COLO668 (cell line): Measurements from ENCODE around the gene KDM4C.
"Not testable (repeated sequence)": the region's sequence is repeated elsewhere in the genome, so short reads cannot be mapped to it uniquely, and the experiment has no call there.

ENCODE experiments used
- DNase-seq: peaks from one replicate; lab custom pipeline; 2025; ENCODE audit not compliant: unreplicated experiment; lab: John Stamatoyannopoulos, UW

KDM4C gene

DNA sequence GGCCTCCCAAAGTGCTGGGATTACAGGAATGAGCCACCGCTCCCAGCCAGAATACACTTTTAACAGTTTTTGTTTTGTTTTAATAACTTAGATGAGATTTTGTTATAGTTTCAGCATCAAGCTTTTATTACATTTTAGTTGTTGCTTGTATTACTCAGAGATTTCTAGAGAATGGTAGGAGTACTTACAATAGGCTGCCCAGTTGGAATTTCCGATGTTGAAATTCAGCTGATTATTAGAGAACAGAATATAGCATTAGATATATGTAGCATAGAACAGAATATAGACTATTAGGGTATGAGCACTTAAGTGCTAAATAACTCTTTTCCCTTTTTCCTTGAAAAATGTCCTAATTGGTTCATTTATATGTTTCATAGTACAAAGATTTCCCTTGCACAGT lies 6.2 kb downstream of the KDM4C start:
- DNase-seq: no peak

DNA sequence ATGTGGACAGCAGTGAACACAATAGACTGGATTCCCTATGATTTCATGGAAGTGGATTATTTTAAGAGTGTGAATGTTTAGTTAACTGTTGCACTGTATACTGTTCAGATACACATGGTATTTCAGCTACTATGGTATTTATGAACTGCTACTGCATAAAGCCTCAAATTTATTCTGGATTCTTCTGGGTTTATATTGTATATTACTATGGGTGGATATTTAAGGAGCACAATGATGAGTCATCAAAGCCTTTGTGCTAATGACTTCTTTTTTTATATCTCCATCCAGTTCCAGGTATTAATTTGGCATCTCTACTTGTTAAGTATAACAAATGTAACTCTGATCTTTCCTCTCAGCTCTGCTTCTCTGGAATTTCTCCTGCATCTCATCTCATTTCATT lies 6.8 kb downstream of the KDM4C start:
- DNase-seq: no peak

DNA sequence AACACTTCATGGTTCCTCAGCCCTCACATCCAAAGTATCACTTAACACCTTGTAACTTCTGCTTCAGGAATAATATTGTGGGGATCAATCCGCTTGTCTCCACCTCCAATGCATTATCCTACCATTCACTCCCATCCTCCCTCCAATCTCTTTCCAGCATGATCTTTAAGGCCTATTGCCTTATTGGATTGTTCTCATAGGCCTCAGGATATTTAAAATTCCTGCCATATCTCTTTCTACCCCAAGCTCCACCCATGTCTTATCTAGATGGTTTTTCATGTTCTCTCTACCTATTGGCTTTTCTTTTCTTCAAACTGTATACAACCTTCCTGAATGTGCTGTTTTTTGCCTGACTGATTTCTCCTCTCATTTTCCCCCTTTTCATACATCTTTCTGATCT lies 7.2 kb downstream of the KDM4C start:
- no peak for DNase-seq

DNA sequence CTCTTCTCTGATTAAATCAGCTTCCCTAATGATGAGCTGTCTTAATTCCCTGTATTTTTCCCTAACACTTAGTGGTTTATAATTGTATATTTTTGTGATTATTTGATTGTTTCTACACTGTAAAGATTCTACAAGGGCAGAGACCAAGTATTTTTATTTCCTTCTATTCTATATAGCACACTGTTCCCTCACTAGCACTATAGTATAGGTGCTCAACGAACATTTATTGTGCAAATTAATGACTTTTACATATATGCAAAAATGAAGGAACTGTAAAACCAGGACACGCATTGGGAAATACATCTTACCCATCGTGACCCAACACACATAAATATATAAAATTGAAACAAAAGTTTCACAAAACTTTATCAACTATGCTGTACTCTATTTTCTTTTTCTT lies 7.6 kb downstream of the KDM4C start:
- DNase-seq: no peak

DNA sequence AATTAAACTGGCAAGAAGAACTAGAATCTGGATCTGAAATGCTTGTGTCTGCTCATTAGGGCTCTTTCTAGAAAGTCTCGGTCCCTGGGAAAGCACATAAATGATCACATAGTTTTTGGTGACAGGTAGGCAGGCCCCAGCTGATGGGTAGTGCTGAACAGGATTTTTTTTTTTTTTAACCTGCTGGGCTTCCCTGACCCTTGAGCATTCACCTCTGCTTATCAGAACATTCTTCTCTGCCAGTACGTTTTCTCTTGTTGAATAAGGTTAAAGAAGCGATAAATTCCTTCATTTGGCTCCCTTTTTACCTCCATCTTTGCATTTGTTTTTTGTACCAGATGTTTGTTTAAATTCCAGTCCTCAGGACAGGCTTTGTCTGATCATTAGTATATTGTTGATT lies 8.8 kb downstream of the KDM4C start:
- no peak for DNase-seq

DNA sequence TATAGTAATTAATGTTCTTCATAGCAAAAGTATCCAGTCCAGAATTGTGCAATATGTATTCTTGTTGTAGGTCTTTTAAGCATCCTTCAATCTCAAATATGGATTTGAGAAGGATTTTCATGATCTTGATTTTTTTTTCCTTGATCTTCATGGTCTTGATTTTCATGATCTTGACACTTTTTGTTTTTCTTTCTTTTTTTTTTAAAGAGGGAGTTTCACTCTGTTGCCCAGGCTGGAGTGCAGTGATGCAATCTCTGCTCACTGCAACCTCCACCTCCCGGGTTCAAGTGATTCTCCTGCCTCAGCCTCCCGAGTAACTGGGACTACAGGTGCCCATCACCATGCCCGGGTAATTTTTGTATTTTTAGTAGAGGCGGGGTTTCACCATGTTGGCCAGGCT lies 10.8 kb downstream of the KDM4C start:
- DNase-seq: not testable (repeated sequence)

DNA sequence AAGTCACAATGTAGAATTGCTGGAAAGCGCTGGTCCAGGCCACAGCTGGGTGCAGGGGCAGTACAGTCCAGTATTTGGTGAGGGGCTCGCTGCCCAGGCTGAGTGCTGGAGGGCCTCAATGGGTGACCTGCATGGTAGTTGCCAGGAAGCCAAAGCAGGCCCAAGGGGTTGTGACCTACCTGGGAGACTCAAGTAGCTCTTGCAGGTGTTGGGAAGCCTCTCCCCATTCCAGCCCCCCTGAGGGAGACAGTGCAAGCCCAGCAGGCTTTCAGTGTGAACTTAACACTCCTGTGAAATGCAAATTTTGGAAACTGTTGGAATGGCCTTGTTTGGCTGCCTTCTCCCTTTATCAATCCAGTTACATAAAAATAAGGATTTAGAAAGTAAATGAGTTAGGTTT lies 13.9 kb downstream of the KDM4C start:
- DNase-seq: no peak

DNA sequence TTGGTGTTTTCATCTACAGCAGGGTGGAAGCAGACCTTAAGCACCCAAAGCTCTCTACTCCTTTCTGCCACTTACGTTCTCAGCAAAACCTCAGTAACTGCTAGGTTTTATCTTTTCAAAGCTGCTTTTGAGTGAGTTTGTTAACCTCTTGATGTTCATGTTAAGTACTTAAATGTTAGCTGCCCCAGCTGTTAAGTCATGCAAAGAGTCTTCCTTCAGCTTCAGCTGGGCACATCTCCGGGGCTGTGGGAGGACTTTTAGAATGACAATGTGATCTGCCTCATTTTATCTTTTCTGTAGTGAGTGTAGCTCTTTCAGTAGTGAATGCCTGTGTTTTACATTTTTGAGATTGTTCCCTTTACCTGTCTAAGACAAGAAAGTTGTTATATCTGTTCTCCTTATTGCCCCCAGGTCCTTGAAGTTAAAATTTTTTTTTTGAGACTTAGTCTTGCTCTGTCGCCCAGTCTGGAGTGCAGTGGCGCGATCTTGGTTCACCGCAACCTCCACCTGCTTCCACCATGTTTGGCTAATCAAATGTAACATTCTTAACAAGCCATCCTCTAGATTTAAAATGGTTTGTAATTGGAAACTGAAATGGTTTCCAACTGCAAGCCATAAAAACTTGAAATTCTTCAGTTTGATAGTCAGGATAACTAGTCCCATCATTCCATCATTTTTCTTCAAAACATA lies 19.6 kb downstream of the KDM4C start:
- no peak for DNase-seq

DNA sequence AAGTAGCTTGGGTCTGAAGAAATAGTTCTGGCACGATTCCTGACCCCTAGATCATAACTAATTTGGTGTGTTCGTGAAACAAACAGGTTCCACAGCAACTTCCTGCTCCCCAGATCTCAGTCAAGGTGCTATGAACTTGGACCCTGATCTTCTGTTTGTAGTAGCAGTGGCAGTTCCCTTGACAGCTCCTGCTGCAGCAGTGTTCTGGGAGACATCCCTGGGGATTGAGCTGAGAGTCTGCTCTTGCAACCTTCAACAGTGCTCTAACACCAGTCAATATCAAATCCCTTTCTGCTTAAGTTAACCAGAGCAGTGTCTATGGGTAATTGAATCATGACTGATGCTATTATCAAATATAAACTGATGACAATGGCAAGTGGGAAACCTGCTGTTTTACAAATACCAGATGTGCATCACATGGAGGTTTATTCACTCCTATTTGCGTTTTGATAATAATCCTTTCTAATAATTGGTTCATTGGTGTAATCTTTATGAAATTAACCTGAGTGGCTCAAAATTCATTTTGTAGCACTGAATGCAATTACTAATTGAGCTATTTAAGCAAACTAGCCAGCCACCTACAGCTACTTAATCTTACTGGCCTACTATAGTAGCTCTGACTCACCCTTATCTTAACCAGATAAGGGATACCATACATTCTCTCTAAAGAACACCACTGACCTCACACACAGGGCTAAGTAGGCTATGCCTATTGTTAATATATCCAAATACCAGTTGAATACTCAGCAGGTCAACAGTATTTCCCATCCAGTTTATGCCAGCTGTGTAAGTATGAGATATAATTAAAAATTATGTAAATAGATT lies 21.9 kb downstream of the KDM4C start:
- DNase-seq: no peak

DNA sequence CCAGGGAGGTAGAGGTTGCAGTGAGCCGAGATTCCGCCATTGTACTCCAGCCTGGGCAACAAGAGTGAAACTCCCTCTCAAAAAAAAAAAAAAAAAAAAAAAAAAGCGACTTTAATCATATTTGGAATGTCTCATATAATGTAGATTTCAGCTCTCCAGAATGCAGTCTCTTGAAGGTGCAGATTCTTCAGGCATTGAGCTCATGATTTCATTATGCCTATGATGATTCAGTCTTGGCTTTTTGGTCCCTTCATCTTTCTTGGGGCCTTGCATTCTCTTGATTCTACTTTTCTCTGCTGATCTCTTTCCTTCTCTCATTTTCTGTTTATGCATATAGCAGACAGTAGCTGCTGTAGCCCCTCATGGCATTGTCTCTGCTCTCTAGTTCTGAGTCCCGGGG lies 22.9 kb downstream of the KDM4C start:
- DNase-seq: no peak

DNA sequence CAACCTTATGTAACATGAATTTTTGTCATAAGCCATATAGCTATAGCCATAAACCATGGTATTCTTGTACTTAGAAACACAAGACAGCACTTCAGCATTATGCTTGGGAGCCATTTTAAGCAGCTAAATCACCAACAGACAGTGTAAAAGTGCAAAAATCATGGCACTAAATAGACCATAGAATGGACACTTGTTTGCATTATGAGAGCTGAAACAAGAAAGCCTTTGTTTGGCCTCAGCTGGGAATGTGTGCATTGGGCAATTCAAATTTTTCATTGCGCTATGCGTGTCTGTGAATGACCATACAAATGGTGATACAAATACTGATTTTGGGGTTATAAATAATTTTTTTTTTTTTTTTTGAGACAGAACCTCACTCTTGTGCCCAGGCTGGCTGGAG lies 23.7 kb downstream of the KDM4C start:
- no peak for DNase-seq

DNA sequence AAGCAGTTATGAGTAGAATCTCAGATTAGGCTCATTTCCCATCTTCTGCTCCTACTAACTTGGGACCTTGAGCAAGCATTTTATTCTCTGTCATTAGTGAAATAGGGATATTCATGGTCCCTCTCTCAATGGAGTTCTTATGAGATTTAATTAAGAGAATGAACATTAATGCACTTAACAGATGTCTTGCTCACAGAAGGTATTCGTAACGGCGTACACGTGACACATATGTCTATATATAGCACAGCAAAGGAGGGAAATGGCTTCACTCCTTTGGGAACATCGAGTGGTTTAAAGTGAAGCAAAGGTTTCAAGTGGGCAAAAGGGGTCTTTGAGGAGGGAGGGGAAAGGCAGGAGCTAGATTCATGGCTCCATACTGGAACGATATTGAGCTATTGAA lies 24.6 kb downstream of the KDM4C start:
- DNase-seq: no peak

DNA sequence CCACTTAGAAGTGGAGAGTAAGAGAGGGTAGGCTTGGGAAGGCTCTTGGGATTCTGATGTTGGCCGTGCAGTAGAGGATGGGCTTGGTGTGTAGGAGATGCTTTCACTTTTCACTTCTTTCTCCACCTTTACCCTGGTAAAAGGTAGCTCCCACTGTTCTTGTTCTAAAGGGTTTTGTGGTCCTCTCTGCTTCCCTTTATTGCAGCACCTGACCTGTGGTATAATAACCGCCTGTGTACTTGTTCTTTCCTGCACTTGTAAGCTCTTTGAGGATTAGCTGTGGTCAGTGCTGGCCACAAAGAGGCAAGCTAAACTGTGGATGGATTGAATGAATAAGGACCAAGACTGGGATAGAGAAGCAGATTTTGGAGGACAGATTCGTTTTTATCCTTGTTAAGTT lies 25.2 kb downstream of the KDM4C start:
- no peak for DNase-seq

DNA sequence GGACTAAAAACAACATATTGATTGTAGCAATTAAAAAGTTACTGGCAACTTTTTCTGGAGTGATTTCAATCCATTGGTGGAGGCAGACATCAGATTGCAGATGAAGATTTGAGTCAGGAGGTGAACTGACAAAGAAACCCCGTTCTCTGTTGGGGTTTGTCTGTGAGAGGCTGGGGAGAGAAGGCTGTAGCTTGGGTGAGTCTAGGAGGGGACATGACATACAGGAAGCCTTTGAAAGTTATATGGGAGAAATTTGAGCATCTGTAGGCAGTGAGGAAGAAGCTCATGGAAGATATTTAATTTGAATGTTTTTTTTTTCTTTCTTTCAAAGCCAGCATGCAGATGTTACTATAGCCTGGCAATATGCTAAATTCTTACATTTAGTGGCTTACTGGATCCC lies 26.0 kb downstream of the KDM4C start:
- no peak for DNase-seq

DNA sequence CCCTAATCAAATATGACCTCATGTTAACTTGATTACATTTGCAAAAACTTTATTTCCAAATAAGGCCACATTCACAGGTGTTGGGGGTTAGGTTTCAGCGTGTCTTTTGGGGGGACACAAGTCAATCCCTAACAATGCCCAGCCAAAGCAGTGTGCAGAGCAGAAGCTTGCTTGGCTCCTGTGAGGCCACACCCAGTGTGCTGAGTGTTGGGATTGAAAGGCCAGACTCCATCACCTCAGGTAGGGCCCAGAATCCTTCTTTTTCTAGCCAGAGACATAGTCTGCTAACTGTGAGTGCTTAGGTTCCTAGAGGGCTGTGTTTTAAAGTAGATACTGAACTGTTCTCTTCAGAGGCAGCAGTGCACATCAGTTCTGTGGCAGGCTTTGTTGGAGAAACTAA lies 27.9 kb downstream of the KDM4C start:
- DNase-seq: no peak

DNA sequence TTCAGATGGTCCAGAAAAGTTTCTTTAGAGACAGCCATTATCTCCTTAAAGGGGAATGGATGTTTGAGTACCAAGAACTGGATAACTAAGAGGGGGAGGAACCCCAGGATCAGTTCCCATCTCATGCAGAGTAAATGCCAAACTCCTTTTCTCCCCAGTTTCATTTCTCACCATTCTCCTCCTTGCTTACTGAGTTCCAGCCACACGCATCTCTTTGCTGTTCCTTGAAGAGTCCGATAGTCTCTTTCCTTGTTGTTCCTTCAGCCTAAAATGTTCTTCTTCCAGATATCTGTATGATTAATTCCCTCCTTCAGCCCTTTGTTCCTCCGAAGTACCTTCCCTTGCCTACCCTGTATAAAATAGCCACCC lies 30.0 kb downstream of the KDM4C start:
- no peak for DNase-seq

DNA sequence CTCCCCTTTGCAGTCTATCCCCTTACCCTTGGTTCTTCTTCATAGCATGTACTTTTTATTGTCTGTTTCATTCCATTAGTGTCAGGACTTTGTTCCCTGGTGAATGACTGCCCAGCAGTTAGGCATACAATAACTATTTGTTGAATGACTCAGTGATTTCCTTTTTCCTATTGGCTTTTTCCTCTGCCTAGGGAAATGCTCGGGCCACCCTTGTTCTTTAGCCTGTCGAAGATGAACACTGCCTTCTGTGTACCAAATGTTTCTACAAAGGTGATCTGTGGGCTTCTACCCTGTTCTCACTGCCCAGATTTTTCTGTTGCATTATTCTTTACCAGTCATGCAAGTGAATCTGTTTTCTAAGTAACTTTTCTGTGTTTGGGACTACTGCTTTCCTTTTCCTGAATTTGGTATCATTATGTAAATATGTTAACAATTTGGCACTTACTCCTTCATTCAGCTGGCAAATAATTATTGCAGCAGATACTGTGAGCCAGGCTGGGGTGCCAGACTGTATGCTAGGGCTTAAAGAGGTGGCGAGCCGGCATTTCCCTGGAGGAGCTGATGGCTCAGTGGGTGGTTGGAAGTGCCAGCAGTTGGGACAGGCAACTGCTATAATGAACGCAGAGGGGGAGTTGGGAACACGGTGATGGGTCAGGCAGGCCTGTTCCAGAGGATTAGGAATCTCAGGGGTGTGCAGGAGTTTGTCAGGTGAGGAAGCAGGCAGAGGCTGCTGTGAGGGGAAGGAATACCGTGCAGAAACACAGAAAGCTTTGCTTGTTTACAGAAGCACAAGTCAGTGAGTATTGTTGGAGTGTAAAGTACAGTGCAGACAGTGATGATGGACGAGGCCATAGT lies 30.6 kb downstream of the KDM4C start:
- DNase-seq: peak; percentile 7

DNA sequence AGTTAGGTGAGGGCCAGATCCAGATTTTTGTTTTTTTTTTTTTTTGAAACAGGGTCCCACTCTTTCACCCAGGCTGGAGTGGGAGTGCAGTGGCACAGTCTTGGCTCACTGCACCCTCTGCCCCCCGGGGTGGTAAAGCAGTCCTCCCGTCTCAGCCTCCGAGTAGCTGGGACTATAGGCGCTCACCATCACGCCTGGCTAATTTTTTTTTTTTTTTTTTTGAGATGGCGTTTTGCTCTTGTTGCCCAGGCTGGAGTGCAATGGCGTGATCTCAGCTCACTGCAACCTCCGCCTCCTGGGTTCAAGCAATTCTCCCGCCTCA lies 31.2 kb downstream of the KDM4C start:
- DNase-seq: not testable (repeated sequence)

DNA sequence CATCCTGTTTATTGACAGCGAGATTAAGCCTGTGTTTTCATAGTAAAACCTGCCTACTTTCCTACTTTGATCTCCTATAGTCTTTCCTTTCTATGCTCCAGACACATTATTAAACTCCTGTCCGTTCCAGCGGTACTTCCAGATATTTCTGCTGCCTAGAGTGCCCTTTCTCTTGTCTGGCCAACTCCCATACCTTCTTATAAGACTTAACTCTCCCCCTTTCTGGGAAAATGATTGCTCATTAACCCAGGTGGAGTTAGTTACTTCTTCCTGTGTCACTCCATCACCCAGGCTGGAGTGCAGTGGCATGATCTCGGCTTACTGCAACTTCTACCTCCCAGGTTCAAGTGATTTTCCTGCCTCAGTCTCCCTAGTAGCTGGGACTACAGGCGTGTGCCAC lies 33.1 kb downstream of the KDM4C start:
- DNase-seq: no peak

DNA sequence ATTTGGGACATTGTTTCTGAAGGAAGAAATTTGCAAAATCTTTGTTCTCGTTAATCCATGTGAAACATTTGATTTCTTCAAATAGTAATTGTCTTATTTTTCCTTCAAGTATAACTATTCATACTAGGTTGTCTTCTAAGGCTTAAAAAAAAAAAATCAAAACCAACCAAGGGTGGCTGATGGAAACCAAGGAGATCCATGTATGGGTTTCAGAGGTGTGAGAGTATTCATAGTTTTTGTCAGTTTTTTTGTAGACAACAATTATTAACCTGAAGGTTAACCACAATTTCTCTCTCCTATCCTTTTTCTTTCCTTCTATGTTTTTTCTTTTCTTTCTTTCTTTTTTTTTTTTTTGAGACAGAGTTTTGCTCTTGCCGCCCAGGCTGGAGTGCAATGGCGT lies 35.4 kb downstream of the KDM4C start:
- DNase-seq: no peak

DNA sequence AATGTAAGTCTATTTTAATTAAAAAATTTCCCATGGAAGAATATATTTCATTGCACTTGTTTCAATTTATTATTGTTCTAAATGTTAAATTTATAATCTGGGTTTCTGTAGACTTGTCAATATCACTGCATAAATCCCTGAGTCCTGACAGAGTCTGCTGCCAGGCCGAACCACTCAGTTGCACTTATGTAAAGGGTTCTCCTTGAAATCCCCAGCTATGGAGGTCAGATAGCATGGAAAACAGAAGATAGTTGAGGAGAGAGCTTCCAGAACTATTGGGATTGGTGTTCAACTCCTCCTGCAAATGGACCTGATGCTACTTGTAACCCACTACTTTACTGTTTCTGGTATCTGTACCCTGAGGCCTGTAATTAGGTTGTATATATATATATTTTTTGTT lies 37.2 kb downstream of the KDM4C start:
- no peak for DNase-seq

DNA sequence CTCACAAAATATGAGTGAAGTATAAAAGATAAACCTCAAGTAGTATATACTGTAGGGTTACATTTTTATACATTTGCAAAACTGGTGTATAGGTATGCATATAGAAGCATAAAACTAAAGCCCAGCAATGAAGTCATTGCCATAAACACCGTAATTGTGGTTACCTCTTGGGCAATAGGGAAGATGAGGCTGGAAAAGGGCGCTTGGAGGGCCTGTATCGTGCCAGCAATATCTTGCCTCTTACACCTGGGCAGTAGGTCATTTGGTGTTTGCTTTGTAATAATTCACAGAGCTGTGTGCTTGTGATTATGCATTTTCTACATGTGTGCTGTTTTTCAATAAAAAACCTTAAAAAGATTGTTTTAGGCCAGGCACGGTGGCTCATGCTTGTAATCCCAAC lies 45.2 kb downstream of the KDM4C start:
- DNase-seq: no peak
